Measurements from ENCODE around the gene SLC2A8. TPM values are rescaled to one million over a fixed set of nuclear protein-coding genes. Genes with fewer than 3 reads are reported as not detected.
A peak's percentile ranks its signal among the peaks of the same experiment; 100 is the strongest.

SLC2A8 gene
- total and polyA plus RNA-seq, 2 donors (not counting 1 experiment from before 2014, with no cell fraction given), result 8.3 to 14.2 TPM

GRCh38 chr9:127423934-127424675 is 27.1 kb downstream of the SLC2A8 start, which contains the start of gene ZNF79:
TSS of gene ZNF79 (plus strand) at chr9:127424382. CDS start at chr9:127424788, 406 bp downstream.
- peak; percentile 93 for DNase-seq
- intact Hi-C loops (cut with micrococcal nuclease), result loop anchor here (1.0 kb wide), 5 partner anchors 27 to 257 kb away; partner anchors contain the start of genes LRSAM1, RPL12 and SLC2A8
- no peak for TF ChIP-seq EZH2 (IDR thresholded peaks at IDR 0.05; ENCODE audit: borderline replicate concordance, insufficient read depth, low read depth, low read length, poor library complexity, severe bottlenecking)
- TF ChIP-seq CTCF (IDR thresholded peaks at IDR 0.05), result peak; percentile 9
- H3K27ac ChIP-seq (ENCODE audit: low read length in 2 of 2), result peak within 1 kb of the TSS; percentile 56 to 79
- Mint-ChIP-seq H3K27me3 (no peaks in the 10 kb centered on the region), H3K27ac (peak within 1 kb of the TSS; percentile 95), H3K9me3 (ENCODE audit: insufficient read depth) (no peaks in the 10 kb centered on the region), H3K4me3 (peak within 1 kb of the TSS; percentile 99), H3K4me1 (peaks cover 36% of the 10 kb centered on the region)
- no peaks in the 10 kb centered on the region for H3K9me3 ChIP-seq (ENCODE audit: control extremely low read depth in 1 of 3, control insufficient read depth in 2 of 3, insufficient read depth in 1 of 3, low read length in 2 of 3)
- H4K20me1 ChIP-seq (ENCODE audit: control insufficient read depth, insufficient read depth, low read length, poor library complexity, severe bottlenecking), result peaks cover 9% of the 10 kb centered on the region
- ATAC-seq (ENCODE audit: low read depth), result peak; percentile 94
- ChIA-PET CTCF (interaction anchor here (1.0 to 1.8 kb wide), 4 partner anchors 20 to 27 kb away, joined by 3 to 5 read pairs (median 4); partner anchors contain the start of genes LRSAM1, RPL12 and SLC2A8), POLR2A (interaction anchor here (0.6 to 1.8 kb wide), 5 partner anchors 27 to 643 kb away, joined by 3 to 8 read pairs (median 4); partner anchors contain the start of genes LRSAM1, RPL12 and SLC2A8)
- H3K4me3 ChIP-seq (ENCODE audit: control extremely low read depth in 1 of 5, extremely low read depth in 1 of 5, insufficient read depth in 1 of 5, low read depth in 2 of 5, low read length in 4 of 5), result peak within 1 kb of the TSS; percentile 73 to 97 (median 86)
- peak within 1 kb of the TSS; percentile 87 for H3K9ac ChIP-seq (ENCODE audit: low read length)
- peak within 1 kb of the TSS; percentile 92 for H2AFZ ChIP-seq (ENCODE audit: insufficient read depth, low read depth, low read length, poor library complexity, severe bottlenecking)
- H3K4me1 ChIP-seq (ENCODE audit: control insufficient read depth in 2 of 2, insufficient read depth in 2 of 2, low read length in 2 of 2), result peaks cover 19 to 25% of the 10 kb centered on the region in 2 donors
- H3K79me2 ChIP-seq (ENCODE audit: control insufficient read depth, insufficient read depth, low read length), result peaks cover 65% of the 10 kb centered on the region
- H3K27me3 ChIP-seq (replicated peaks in 1 of 4; ENCODE audit: control extremely low read depth in 1 of 4, control insufficient read depth in 3 of 4, insufficient read depth in 4 of 4, low read length in 3 of 4), result no peaks in the 10 kb centered on the region
- peak within 1 kb of the TSS; percentile 87 for H3K4me2 ChIP-seq (replicated peaks; ENCODE audit: low read depth, low read length, poor library complexity, severe bottlenecking)
- H3K36me3 ChIP-seq (replicated peaks in 1 of 2; ENCODE audit: control extremely low read depth in 1 of 2, control insufficient read depth in 1 of 2, extremely low read depth in 1 of 2, insufficient read depth in 2 of 2, low read length in 1 of 2), result peaks cover 0 to 8% of the 10 kb centered on the region in 2 experiments
- under 1% methylated on average over 54 of the region's 54 CpGs for WGBS (ENCODE audit: insufficient coverage)
